Stimulated activated CD8-positive, alpha-beta memory T cell treated with anti-CD3 and anti-CD28 coated beads, Interleukin-12 subunit alpha, Interleukin-12 subunit beta, amount 100 ng/mL, for 4 hours (primary cell): ENCODE results near the gene MEI1.
"Not testable (repeated sequence)": the region's sequence is repeated elsewhere in the genome, so short reads cannot be mapped to it uniquely, and the experiment has no call there.

Experiments used
- DNase-seq: peaks from one replicate; pipeline ENCODE4 v3.0.0-alpha.2; 2020; ENCODE audit warnings: low read depth

The MEI1 gene

GRCh38 chr22:41699264-41700107, at the start of gene MEI1:
MEI1 (plus strand) TSS chr22:41699503; CDS start chr22:41699539, 36 bp downstream.
- peak; percentile 78 for DNase-seq

- no peak for DNase-seq
These were observed 49.1 kb upstream of the MEI1 start for GRCh38 chr22:41650229-41650628.

DNA sequence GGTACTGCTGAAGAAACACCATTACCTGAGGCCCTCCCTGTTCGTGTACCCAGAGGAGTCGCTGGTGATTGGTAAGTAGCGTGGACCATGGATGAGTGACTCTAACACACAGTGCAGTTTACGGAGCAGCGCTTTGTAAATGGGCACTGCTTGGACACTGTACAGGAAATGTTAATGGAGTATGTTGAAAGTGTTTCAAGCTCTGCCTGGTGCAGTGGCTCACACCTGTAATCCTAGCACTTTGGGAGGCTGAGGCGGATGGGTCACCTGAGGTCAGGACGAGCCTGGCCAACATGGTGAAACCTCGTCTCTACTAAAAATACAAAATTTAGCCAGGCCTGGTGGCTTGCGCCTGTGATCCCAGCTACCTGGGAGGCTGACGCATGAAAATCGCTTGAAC, 48.5 kb upstream of the MEI1 start:
- DNase-seq = no peak

- DNase-seq = no peak
These were observed 45.0 kb upstream of the MEI1 start for GRCh38 chr22:41654322-41654721.

DNA sequence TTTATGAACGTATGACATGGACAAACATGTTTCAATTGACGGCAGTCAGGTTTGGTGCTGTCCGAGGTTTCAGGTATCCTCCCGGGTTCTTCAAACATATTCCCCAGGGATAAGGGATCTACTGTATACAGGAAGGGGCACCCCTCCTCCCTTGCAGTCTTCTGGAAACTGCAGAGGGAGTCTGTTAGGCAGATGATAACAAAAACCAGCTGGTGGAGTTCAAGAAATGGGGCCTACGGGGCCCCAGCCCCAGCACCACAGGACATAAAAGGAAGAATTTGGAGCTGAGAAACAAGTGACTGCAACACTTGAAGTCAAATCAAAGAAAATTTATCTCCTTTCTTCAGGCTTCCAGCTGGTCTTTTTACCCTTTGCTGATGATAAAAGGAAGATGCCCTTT, 42.7 kb upstream of the MEI1 start:
- DNase-seq = no peak

DNA sequence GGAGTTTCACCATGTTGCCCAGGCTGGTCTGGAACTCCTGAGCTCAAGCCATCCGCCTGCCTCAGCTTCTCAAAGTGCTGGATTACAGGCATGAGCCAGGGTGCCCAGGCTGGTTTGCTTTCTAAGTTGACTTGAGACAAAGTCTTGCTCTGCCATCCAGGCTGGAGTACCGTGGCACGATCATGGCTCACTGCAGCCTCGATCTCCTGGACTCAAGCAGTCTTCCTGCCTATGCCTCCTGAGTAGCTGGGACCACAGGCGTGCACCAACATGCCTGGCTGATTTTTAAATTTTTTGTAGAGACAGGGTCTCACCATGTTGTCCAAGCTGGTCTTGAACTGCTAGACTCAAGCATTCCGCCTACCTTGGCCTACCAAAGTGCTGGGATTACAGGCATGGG, 41.6 kb upstream of the MEI1 start:
- no peak for DNase-seq

- DNase-seq = no peak
These were observed 40.4 kb upstream of the MEI1 start for GRCh38 chr22:41658869-41659268.

- DNase-seq = no peak
These were observed 39.4 kb upstream of the MEI1 start for GRCh38 chr22:41659941-41660340.

DNA sequence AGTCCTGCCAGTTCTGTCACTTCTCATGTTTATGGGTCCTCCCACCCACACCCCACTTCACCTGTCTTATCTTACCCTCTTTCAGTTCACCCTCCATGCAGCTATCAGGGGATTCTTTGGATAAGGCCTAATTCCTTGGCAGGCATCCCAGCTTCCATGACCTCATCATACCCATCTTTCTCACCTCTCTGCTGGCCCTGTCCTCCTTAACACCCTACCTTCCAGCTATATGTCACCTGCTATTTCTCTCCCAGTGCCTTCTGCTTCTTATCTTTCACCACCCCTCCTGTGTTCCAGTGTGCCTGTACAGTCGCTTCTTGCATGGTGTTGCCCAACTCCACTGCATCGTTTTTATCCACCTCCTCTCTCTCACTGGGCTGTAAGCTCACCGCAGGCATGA, 38.9 kb upstream of the MEI1 start:
- DNase-seq = no peak

DNA sequence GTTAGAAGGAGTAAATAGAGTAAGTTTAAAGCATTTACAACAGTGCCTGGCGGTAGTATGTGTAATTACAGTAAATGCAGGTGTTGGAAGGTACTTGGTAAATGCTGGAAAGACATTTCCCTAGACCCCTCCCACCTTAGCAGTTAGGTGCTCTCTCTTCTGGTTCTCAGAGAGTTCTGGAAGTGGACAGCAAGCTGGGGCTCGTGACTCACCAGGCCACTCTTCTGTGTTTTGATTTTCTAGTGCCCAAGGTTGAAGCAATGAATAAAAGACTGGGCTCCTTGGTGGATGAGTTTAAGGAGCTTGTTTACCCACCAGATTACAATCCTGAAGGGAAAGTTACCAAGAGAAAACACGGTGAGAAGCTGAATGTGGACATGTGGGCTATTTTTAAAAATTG, 38.2 kb upstream of the MEI1 start:
- DNase-seq = no peak

DNA sequence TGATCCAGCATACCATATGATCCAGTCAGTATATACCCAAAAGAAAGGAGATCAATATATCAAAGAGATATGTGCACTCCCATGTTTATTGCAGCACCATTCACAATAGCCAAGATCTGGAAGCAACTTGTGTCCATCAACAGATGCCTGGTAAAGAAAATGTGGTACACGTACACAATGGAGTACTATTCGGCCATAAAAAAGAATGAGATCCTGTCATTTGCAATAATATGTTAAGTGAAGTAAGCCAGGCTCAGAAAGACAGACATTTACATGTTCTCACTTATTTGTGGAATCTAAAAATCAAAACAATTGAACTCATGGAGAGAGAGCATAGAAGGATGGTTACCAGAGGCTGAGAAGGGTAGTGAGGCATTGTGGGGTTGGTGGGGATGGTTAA, 37.6 kb upstream of the MEI1 start:
- DNase-seq = no peak

DNA sequence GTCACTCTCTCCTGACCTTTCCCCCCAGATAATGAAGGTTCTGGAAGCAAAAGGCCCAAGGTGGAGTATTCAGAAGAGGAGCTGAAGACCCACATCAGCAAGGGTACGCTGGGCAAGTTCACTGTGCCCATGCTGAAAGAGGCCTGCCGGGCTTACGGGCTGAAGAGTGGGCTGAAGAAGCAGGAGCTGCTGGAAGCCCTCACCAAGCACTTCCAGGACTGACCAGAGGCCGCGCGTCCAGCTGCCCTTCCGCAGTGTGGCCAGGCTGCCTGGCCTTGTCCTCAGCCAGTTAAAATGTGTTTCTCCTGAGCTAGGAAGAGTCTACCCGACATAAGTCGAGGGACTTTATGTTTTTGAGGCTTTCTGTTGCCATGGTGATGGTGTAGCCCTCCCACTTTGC, 35.7 kb upstream of the MEI1 start:
- DNase-seq = not testable (repeated sequence)

GRCh38 chr22:41664490-41664889, 34.8 kb upstream of the MEI1 start:
- no peak for DNase-seq

- DNase-seq = no peak
These were observed 34.4 kb upstream of the MEI1 start for GRCh38 chr22:41664951-41665350.

- no peak for DNase-seq
These were observed 30.1 kb upstream of the MEI1 start for GRCh38 chr22:41668971-41669911.

DNA sequence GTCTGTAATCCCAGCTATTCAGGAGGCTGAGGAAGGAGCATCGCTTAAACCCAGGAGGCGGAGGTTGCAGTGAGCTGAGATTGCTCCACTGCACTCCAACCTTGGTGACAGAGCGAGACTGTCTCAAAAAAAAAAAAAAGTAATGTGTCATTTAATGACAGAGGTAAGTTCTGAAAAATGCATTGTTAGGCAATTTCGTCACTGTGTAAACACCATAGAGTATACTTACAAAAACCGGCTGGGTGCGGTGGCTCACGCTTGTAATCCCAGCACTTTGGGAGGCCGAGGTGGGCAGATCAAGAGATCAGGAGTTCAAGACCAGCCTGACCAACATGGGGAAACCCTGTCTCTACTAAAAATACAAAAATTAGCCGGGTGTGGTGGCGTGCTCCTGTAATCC, 27.2 kb upstream of the MEI1 start:
- not testable (repeated sequence) for DNase-seq

GRCh38 chr22:41672780-41673509, 26.4 kb upstream of the MEI1 start:
- no peak for DNase-seq

DNA sequence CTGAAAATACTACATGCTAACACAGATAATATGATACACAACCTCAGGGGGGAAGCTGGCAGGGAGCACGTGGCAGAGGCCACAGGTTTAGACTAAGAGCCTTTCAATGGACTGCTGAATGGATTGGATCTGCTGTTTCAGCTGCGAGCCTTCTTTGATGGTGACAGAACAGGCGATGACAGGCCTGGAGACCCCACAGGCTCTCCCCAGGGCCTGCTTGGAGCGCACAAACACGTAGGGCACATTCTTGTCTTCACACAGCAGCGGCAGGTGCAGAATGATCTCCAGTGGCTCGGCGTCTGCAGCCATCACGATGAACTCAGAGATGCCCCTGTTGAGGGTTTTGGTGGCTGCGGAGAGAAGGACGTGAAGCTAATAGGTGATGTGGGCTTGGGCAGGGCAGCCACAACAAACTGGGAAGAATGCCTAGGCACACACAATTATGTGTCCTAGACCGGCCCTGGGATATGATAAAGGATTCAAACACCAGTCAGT, 24.4 kb upstream of the MEI1 start:
- DNase-seq = no peak

DNA sequence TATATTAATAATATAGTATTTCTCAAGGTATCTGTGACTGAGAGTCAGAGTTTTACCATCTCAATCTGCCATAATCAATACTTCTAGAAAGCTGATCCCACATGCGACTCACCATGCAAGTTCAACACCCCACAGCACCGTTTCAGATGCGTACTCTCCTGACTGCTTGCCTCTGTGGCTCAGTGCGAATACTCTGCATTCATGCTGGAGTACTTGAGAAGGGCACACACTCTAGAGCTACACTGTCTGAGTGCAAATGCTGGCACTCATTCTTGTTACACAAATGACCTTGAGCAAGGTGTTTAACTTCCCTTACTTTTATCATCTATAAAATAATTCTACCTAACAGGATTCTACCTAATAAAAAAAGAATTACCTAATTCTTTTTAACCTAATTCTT, 23.2 kb upstream of the MEI1 start:
- DNase-seq = no peak

GRCh38 chr22:41681616-41682015, 17.7 kb upstream of the MEI1 start:
- DNase-seq = no peak

- DNase-seq = peak; percentile 71
These were observed 17.1 kb upstream of the MEI1 start for GRCh38 chr22:41682033-41682807.
